Suprapubic skin (tissue), 4 donors: Measurements from ENCODE around the gene AKAP17A. TPM values are rescaled to one million over a fixed set of nuclear protein-coding genes. Genes with fewer than 3 reads are reported as not detected.

Source experiments
- DNase-seq, 2 donors: peaks; one replicate each; pipeline ENCODE4 v3.0.0-alpha.2; 2019; ENCODE audit warnings: low spot score in 2 of 2
- H3K27ac ChIP-seq: fragments of 200-600 bp; sonication (generic); one replicate; pipeline ENCODE4 v1.5.1; 2019
- H3K27me3 ChIP-seq: fragments of 200-600 bp; sonication (generic); one replicate; pipeline ENCODE4 v1.5.1; 2019
- H3K36me3 ChIP-seq: fragments of 200-600 bp; sonication (generic); one replicate; pipeline ENCODE4 v1.5.1; 2019
- H3K4me1 ChIP-seq: fragments of 200-600 bp; sonication (generic); one replicate; pipeline ENCODE4 v1.5.1; 2019
- H3K4me3 ChIP-seq: fragments of 200-600 bp; sonication (generic); one replicate; pipeline ENCODE4 v1.5.1; 2019; ENCODE audit warnings: mild to moderate bottlenecking
- H3K9me3 ChIP-seq: fragments of 200-600 bp; sonication (generic); one replicate; pipeline ENCODE4 v1.5.1; 2019
- EP300 ChIP-seq: sonication (generic); formaldehyde crosslinking; IDR thresholded peaks from one replicate; pipeline ENCODE4 v1.6.1; 2017; ENCODE audit warnings: antibody characterized with exemption
- POLR2A ChIP-seq, 2 donors: fragments of 450-650 bp; IDR thresholded peaks; one replicate each; pipeline ENCODE4 v1.6.1; 2017; ENCODE audit warnings: antibody characterized with exemption in 2 of 2, mild to moderate bottlenecking in 2 of 2, moderate library complexity in 2 of 2
- POLR2AphosphoS5 ChIP-seq, 3 donors: sonication (generic); formaldehyde crosslinking; IDR thresholded peaks; one replicate each; pipeline ENCODE4 v1.6.1; 2017; ENCODE audit warnings: antibody characterized with exemption in 3 of 3
- WGBS: methylation state at CpG from one replicate; pipeline ENCODE4 v1.1.5; 2018; 5-methylcytosine and 5-hydroxymethylcytosine counted together
- total RNA-seq, 4 donors: library from RNA; depleted of rRNA; stranded (reverse); fragments of >200 nt; gene quantifications; one replicate each; pipeline ENCODE4 v1.1.0, GENCODE V29; 2016
- TF ChIP-seq, protein P1 (sequence below), 2 donors: fragments of 200-600 bp in 1 of 2; fragments of 450-650 bp in 1 of 2; sonication (generic) in 1 of 2; IDR thresholded peaks; one replicate each; pipeline ENCODE4 v1.5.1; 2016 to 2019; ENCODE audit warnings: antibody characterized with exemption in 2 of 2, mild to moderate bottlenecking in 1 of 2, moderate library complexity in 1 of 2

AKAP17A gene
- total RNA-seq, 4 donors from 2014 or later: 31.4 to 86.7 (median 37.9) TPM

DNA sequence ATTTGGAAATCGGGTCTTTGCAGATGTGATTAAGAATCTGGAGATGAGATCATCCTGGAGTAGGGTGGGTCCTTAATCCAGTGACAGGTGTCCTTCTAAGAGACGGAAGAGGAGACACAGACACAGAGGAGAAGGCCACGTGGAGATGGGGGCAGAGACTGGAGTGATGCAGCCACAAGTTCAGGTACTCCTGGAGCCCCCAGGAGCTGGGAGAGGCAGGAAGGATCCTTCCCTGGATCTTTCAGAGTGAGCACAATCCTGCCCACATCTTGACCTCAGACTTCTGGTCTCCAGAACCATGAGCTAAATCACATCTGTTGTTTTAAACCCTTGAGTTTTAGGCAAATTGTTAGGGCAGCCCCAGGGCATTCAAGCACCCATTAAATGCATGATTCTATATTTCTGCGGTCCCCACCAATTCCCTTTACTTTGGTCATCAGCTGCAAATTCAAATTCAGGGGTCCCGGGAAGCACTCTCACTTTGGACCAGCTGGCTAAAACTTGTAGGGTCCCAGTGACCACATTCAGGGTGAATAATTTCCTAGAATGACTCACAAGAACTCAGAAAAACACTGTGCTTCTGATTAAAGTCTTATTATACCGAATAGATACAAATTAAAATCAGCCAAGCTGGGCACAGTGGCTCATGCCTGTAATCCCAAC lies 12.8 kb upstream of the AKAP17A start:
- Histone ChIP-seq H3K4me3 (no peak overlapping the region), H3K27ac (no peak overlapping the region), H3K36me3 (no peaks in the 10 kb centered on the region), H3K9me3 (no peaks in the 10 kb centered on the region), H3K4me1 (no peaks in the 10 kb centered on the region), H3K27me3 (no peaks in the 10 kb centered on the region)
- no peak for DNase-seq
- WGBS: 68% methylated on average over 6 of the region's 6 CpGs
- TF ChIP-seq, protein P1, sequence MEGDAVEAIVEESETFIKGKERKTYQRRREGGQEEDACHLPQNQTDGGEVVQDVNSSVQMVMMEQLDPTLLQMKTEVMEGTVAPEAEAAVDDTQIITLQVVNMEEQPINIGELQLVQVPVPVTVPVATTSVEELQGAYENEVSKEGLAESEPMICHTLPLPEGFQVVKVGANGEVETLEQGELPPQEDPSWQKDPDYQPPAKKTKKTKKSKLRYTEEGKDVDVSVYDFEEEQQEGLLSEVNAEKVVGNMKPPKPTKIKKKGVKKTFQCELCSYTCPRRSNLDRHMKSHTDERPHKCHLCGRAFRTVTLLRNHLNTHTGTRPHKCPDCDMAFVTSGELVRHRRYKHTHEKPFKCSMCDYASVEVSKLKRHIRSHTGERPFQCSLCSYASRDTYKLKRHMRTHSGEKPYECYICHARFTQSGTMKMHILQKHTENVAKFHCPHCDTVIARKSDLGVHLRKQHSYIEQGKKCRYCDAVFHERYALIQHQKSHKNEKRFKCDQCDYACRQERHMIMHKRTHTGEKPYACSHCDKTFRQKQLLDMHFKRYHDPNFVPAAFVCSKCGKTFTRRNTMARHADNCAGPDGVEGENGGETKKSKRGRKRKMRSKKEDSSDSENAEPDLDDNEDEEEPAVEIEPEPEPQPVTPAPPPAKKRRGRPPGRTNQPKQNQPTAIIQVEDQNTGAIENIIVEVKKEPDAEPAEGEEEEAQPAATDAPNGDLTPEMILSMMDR (IDR thresholded peaks at IDR 0.05): no peak
- TF ChIP-seq EP300 (no peak), POLR2AphosphoS5 (IDR thresholded peaks at IDR 0.05) (no peak), POLR2A (IDR thresholded peaks at IDR 0.05) (no peak)

DNA sequence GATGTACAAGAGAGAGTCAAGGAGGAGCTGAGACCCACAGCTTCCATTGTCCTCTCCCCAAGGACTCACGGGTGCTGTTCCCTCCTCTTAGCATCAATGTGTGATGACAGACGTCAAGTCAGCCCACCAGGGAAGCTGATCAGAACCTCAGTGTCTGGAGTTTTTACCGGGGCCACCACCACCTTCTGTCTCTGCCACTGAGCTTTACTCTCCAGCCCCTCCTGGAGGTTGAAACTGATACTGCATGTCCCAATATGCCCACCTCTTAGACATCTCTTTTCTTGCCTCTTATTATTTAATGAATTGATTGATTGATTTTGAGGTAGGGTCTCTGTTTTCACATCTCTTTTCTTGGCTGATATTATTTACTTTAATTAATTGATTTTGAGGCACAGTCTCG lies 10.3 kb upstream of the AKAP17A start:
- H3K4me1 ChIP-seq: no peaks in the 10 kb centered on the region
- no peak overlapping the region for H3K27ac ChIP-seq
- H3K36me3 ChIP-seq: no peaks in the 10 kb centered on the region
- H3K27me3 ChIP-seq: no peaks in the 10 kb centered on the region
- 30% methylated on average over 4 of the region's 4 CpGs for WGBS
- no peaks in the 10 kb centered on the region for H3K9me3 ChIP-seq
- no peak overlapping the region for H3K4me3 ChIP-seq
- TF ChIP-seq POLR2A (IDR thresholded peaks at IDR 0.05): no peak
- no peak for TF ChIP-seq POLR2AphosphoS5 (IDR thresholded peaks at IDR 0.05)
- no peak for TF ChIP-seq EP300
- TF ChIP-seq, protein P1 (IDR thresholded peaks at IDR 0.05): peak; percentile 43 to 79
- DNase-seq: no peak

DNA sequence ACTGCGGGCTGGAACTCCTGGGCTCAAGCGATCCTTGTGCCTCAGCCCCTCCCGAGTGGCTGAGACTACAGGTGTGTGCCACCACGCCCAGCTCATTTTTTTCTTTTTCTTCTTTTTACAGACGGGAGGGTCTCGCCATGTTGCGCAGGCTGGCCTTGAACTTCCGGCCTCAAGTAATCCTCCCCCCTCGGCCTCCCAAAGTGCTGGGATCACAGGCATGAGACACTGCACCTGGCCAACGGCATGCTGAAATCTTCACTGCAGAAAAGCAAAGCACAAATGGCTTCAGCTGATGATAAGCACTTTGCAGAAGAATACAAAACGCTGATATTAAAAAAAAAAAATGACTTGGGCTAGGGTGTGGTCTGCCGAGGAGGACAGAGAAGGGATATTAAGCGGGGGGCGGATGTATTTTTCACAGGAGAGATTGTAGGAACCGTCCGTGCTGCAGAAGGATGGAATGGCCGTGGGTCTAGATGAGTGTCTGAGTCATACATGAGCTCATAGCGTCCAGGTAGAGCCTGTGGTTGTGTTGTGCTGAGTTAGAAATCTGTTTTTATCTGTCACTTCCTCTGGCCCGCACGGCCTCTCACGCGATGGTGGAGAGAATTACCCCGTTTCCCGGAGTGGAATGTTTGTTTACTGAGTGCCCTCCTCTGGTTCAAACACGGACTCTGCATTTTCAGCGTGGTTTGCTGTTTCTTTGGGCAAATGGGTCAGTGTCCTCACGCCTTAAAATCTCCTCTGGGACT lies 8.5 kb upstream of the AKAP17A start:
- Histone ChIP-seq H3K4me3 (no peak overlapping the region), H3K27me3 (no peaks in the 10 kb centered on the region), H3K36me3 (no peaks in the 10 kb centered on the region), H3K4me1 (no peaks in the 10 kb centered on the region), H3K27ac (no peak overlapping the region), H3K9me3 (no peaks in the 10 kb centered on the region)
- TF ChIP-seq EP300: no peak
- no peak for TF ChIP-seq POLR2A (IDR thresholded peaks at IDR 0.05)
- 56% methylated on average over 26 of the region's 27 CpGs for WGBS
- DNase-seq: no peak

DNA sequence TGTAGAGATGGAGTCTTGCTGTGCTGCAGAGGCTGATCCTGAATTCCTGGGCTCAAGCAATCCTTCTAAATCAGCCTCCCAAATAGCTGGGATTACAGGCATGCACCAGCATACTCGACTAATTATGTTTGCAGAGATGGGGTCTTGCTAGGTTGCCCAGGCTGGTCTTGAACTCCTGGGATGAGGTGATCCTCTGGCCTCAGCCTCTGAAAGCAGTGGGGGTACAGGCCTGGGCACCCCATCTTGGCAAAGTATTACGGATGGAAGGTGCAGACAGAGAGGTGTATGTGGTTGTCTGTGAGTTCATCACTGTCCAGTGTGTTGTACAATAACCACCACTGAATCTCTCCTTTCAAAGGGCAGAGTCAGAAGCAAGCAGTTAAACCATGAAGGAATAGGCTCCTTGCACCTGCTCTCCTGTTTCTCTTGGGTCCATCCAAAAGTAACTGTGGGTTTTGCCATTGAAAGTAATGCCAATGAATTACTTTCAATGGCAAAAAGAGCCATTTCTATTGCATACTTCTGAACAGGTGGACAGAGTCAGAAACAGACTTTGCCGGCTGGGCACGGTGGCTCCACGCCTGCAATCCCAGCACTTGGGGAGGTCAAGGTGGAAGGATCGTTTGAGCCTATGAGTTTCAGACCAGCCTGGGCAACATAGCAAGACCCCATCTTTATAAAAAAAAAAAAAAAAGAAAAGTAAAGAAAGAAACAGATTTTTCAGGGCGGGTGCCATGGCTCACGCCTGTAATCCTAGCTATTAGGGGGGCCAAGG lies 7.0 kb upstream of the AKAP17A start:
- DNase-seq: no peak

DNA sequence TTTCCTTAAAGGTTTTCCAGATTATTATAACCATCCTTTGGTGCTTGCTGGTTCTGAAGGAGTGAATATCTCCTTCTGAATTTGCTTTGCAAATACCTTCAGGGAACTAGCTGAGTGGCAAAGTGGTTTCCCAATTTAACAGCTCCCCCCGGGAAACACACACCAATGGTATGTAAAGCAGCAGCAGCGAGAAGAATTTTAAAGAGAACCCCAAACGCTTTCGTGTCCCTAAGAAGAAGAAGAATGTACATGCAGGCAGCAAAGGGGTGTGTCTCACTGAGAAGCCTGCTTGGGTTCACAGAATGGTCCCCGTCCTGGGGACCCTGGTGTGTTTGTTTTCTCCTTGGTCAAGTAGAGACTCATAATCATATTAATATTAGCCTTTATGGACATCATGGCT lies 4.2 kb upstream of the AKAP17A start:
- Histone ChIP-seq H3K4me1 (peaks cover 5% of the 10 kb centered on the region), H3K36me3 (no peaks in the 10 kb centered on the region), H3K4me3 (no peak overlapping the region), H3K27me3 (no peaks in the 10 kb centered on the region), H3K27ac (no peak overlapping the region), H3K9me3 (no peaks in the 10 kb centered on the region)
- WGBS: 25% methylated on average over 5 of the region's 5 CpGs
- TF ChIP-seq POLR2AphosphoS5 (IDR thresholded peaks at IDR 0.05) (no peak), EP300 (no peak), POLR2A (IDR thresholded peaks at IDR 0.05) (no peak)
- TF ChIP-seq, protein P1 (IDR thresholded peaks at IDR 0.05): no peak
- no peak for DNase-seq

More for the DNA sequence above, 7.0 kb upstream of the AKAP17A start:
- Histone ChIP-seq H3K9me3 (no peaks in the 10 kb centered on the region), H3K36me3 (no peaks in the 10 kb centered on the region), H3K4me1 (no peaks in the 10 kb centered on the region), H3K27me3 (no peaks in the 10 kb centered on the region), H3K4me3 (no peak overlapping the region), H3K27ac (no peak overlapping the region)
- TF ChIP-seq POLR2A (IDR thresholded peaks at IDR 0.05): no peak
- TF ChIP-seq POLR2AphosphoS5 (IDR thresholded peaks at IDR 0.05): no peak
- TF ChIP-seq EP300: no peak
- TF ChIP-seq, protein P1 (IDR thresholded peaks at IDR 0.05): no peak
- WGBS: 94% methylated on average over 7 of the region's 8 CpGs
